Endothelial cell (in vitro differentiated cells): ENCODE measurements around the gene SLC7A14. TPM values are rescaled to one million over a fixed set of nuclear protein-coding genes. Genes with fewer than 3 reads are reported as not detected.

Source experiments
- DNase-seq: peaks from one replicate; pipeline ENCODE4 v3.0.0; 2021; ENCODE audit warnings: low spot score
- H3K27ac Mint-ChIP-seq: one replicate; pipeline ENCODE4 v1.8.0; 2021; ENCODE audit warnings: mixed read lengths, inconsistent platforms; ENCODE audit not compliant: unreplicated experiment
- H3K27me3 Mint-ChIP-seq: one replicate; pipeline ENCODE4 v1.8.0; 2021; ENCODE audit warnings: mild to moderate bottlenecking, moderate library complexity, mixed read lengths, inconsistent platforms; ENCODE audit not compliant: unreplicated experiment
- H3K36me3 Mint-ChIP-seq: one replicate; pipeline ENCODE4 v1.8.0; 2021; ENCODE audit warnings: mild to moderate bottlenecking, low read depth, mixed read lengths, inconsistent platforms; ENCODE audit not compliant: unreplicated experiment
- H3K4me1 Mint-ChIP-seq: one replicate; pipeline ENCODE4 v1.8.0; 2021; ENCODE audit warnings: mild to moderate bottlenecking, mixed read lengths, inconsistent platforms; ENCODE audit not compliant: unreplicated experiment
- H3K4me3 Mint-ChIP-seq: one replicate; pipeline ENCODE4 v1.8.0; 2021; ENCODE audit warnings: mild to moderate bottlenecking, mixed read lengths, inconsistent platforms; ENCODE audit not compliant: unreplicated experiment
- H3K9me3 Mint-ChIP-seq: one replicate; pipeline ENCODE4 v1.8.0; 2021; ENCODE audit warnings: mixed read lengths, inconsistent platforms; ENCODE audit not compliant: unreplicated experiment
- total RNA-seq: library from RNA; stranded (reverse); fragmentation: NEBNext Ultra II Directional; extraction: Animal tissue kit (Norgen Biotek cat#: 25700); gene quantifications from one replicate; pipeline ENCODE4 v1.2.1, GENCODE V29; 2021; ENCODE audit not compliant: unreplicated experiment
- TF ChIP-seq, protein P1 (sequence below): fragments of 200-600 bp; sonication (generic); IDR thresholded peaks from one replicate; pipeline ENCODE4 v1.5.0; 2021; ENCODE audit warnings: antibody characterized with exemption; ENCODE audit not compliant: unreplicated experiment

Gene SLC7A14
- total RNA-seq, 1 donor from 2014 or later, result 2.5 TPM

DNA sequence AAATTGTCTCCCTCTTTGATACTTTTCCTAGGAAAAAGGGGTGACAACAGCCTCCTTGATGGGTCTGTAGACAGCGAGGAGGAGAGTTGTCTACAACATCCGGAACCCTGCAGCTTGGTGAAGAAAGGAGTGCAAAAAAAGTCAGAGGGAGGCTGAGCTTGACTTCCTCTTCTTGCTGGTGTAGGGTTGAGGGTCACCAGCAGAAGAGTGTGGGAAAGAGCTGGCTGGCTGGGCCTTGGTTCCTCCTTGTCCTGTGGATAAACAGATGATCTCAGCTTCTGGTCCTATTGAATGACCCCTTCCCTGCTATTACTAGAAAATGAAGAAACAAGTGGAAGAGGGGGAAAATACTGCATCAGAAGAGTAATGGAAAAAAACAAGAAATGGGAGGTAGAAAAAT is 20.4 kb downstream of the SLC7A14 start:
- DNase-seq, result no peak
- H3K9me3 Mint-ChIP-seq, result no peaks in the 10 kb centered on the region
- H3K27me3 Mint-ChIP-seq, result no peaks in the 10 kb centered on the region
- TF ChIP-seq, protein P1, sequence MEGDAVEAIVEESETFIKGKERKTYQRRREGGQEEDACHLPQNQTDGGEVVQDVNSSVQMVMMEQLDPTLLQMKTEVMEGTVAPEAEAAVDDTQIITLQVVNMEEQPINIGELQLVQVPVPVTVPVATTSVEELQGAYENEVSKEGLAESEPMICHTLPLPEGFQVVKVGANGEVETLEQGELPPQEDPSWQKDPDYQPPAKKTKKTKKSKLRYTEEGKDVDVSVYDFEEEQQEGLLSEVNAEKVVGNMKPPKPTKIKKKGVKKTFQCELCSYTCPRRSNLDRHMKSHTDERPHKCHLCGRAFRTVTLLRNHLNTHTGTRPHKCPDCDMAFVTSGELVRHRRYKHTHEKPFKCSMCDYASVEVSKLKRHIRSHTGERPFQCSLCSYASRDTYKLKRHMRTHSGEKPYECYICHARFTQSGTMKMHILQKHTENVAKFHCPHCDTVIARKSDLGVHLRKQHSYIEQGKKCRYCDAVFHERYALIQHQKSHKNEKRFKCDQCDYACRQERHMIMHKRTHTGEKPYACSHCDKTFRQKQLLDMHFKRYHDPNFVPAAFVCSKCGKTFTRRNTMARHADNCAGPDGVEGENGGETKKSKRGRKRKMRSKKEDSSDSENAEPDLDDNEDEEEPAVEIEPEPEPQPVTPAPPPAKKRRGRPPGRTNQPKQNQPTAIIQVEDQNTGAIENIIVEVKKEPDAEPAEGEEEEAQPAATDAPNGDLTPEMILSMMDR, result no peak
- peaks cover 7% of the 10 kb centered on the region for H3K4me1 Mint-ChIP-seq
- H3K36me3 Mint-ChIP-seq, result no peaks in the 10 kb centered on the region
- no peak overlapping the region for H3K4me3 Mint-ChIP-seq
- H3K27ac Mint-ChIP-seq, result no peak overlapping the region

DNA sequence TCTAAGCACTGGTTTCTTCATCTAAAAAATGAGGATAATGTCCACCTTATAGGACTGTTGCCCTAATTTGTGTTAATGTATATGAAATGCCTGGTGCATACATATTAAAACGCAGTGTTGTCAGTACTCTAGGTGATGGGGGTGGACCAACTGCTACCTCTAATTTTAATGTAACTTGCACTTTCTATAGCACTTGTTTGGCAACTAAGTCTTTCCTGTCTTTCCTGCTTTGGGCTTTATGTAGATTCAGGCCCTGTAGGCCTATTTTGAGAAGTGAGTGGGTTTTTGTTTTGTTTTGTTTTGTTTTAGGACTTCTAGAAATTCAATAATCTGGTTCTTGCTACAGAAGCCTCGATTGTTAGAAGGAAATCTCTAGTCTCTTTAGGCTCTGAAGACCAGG is 21.2 kb downstream of the SLC7A14 start:
- Mint-ChIP-seq H3K4me3 (no peak overlapping the region), H3K4me1 (peaks cover 7% of the 10 kb centered on the region), H3K27me3 (no peaks in the 10 kb centered on the region), H3K36me3 (no peaks in the 10 kb centered on the region), H3K27ac (no peak overlapping the region), H3K9me3 (no peaks in the 10 kb centered on the region)
- no peak for DNase-seq
- TF ChIP-seq, protein P1, result no peak

DNA sequence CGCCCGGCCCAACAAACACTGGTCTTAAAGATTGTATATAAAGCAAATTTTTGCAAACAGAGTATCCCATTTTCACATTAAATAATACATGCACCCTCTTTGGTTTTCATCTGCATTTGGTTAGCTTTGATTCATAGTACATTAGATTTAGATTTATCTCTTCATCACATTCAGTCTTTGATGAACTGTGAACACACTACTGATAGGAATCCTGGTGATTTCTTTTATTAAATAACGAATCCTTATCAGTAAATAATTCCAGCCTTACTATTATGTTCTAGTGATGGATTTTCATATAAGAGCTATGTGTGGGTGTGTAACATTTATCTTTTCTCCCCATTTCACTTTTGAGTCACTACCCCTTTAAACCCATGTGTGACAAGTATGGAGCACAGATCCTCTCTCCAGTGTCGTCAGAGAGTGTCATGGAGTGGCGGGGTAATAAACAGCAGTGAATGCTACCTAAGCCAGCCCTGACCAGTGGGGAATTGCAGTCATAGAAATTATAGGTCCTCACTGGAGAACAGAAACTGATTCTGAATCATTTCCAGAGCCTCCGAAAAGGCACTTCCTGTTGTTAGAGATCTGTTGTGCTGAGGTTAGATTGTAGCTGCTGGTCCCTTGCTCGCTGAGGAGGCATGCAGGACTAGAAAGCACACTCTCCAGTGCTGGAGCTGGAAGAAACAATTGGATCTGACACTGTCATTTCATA is 22.0 kb downstream of the SLC7A14 start:
- Mint-ChIP-seq H3K27me3 (no peaks in the 10 kb centered on the region), H3K4me3 (no peak overlapping the region), H3K9me3 (no peaks in the 10 kb centered on the region), H3K36me3 (no peaks in the 10 kb centered on the region), H3K27ac (no peak overlapping the region), H3K4me1 (peaks cover 7% of the 10 kb centered on the region)
- TF ChIP-seq, protein P1, result no peak
- DNase-seq, result no peak

DNA sequence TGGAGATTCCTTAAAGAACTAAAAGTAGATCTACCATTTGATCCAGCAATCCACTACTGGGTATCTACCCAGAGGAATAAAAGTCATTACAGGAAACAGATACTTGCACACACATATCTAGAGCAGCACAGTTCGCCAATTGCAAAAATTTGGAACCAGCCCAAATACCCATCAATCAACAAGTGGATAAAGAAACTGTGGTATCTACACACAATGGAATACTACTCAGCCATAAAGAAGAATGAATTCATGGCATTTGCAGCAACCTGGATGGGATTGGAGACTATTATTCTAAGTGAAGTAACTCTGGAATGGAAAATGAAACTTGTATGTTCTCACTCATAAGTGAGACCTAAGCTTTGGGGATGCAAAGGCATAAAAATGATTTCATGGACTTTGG is 23.8 kb downstream of the SLC7A14 start:
- no peaks in the 10 kb centered on the region for H3K9me3 Mint-ChIP-seq
- H3K4me1 Mint-ChIP-seq, result peaks cover 7% of the 10 kb centered on the region
- DNase-seq, result no peak

More for the DNA sequence above, 23.8 kb downstream of the SLC7A14 start:
- Mint-ChIP-seq H3K4me3 (no peak overlapping the region), H3K27me3 (no peaks in the 10 kb centered on the region), H3K36me3 (no peaks in the 10 kb centered on the region), H3K27ac (no peak overlapping the region)
- TF ChIP-seq, protein P1, result no peak
